Globus pallidus (tissue), 1 donor: ENCODE results near the gene BET1L.
"Not testable (repeated sequence)": the region's sequence is repeated elsewhere in the genome, so short reads cannot be mapped to it uniquely, and the experiment has no call there.

Source experiments
- DNase-seq: peaks from one replicate; pipeline ENCODE4 v3.0.0-alpha.2; 2015; ENCODE audit warnings: low spot score

Gene BET1L

GRCh38 chr11:227824-228379 is 20.7 kb upstream of the BET1L start:
- no peak for DNase-seq

GRCh38 chr11:225734-226453 is 18.7 kb upstream of the BET1L start:
- DNase-seq, result no peak

GRCh38 chr11:224424-224823 is 17.2 kb upstream of the BET1L start:
- no peak for DNase-seq

GRCh38 chr11:223884-224283 is 16.7 kb upstream of the BET1L start:
- no peak for DNase-seq

DNA sequence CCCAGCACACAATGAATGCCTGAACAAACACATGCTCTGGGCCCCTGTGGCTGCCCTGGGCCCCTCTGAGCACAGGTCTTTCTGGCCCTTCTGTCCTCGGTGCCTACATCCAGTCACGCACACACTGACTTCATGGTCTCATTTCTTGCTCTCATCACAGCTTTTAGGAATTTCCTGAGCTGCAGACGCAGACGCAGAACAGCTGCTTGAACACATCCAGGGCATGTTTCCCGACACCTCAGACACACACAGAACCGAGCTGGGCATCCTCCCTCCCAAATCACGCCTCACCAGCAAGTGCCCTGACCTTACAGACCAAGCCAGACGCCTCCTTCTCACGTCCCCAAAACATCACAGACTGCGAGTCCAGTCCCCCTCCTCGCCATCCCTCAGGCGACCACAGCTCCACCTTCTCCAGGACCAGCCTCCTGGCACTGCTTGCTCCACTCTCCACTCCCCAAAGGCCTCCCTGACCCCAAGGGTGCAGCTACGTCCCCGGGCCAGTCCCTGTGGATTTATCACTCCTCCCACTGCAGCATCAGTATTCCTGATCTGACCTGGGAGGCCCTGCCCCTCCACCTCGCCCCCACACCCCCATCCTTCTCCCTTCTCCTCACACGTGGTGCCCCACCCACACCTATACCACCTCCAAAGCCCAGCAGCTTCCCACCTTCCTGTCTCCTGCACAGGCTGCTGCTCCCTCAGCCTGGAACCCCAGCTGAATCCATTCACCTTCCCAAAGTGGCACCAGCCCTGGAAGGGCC is 16.0 kb upstream of the BET1L start:
- DNase-seq, result no peak

- DNase-seq, result no peak
These were observed 15.0 kb upstream of the BET1L start for GRCh38 chr11:221998-222789.

- no peak for DNase-seq
These were observed 14.3 kb upstream of the BET1L start for GRCh38 chr11:221539-221938.

DNA sequence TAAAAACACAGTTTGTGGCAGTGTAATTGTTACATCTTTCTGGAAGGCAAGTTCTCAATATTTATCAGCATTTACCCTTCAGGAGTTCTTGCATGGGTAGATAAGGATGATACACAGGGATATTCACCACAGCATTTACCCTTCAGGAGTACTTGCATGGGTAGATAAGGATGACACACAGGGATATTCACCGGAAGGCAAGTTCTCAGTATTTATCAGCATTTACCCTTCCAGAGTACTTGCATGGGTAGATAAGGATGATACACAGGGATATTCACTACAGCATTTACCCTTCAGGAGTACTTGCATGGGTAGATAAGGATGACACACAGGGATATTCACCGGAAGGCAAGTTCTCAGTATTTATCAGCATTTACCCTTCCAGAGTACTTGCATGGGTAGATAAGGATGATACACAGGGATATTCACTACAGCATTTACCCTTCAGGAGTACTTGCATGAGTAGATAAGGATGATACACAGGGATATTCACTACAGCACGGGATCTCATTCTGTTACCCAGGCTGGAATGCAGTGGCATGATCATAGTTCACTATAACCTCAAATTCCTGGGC is 13.5 kb upstream of the BET1L start:
- DNase-seq, result not testable (repeated sequence)

DNA sequence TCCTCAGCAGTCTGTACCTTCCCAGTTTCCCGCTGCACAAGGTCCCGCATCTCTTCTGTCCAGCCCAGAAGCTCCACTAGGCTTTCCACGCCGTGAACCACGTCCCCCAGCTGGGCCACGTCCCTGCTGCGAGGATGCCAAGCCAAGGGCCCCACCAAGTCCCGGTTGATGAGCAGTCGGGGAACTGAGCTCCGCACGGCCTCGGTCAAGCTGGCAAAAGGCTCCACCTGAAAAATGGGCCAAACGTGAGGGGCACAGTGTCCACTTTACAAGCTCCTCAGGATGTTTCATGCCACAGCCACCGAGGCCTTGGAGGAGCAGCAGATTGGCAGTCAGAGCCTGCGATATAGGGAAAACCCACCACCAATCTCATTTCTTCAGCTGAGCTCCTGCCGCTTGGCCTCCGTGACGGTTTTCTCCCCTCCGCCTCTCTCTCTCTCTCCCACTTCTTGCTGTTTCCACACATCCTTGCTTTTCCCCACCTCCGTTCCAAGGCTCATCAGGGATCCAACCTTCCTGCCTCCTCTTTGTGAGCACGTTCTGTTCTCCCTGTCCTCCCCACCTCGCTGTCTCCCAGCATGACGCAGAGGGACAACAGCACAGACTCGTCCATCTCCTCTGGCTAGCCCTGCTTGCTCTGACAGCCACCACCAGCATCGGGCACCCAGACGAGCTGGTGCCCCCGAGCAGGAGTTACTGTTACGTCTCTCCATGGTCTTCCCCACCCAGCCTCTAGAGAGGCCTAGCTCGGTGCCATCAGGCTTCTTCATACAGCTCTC is 11.8 kb upstream of the BET1L start:
- no peak for DNase-seq

GRCh38 chr11:217704-218103 is 10.5 kb upstream of the BET1L start:
- DNase-seq, result no peak

DNA sequence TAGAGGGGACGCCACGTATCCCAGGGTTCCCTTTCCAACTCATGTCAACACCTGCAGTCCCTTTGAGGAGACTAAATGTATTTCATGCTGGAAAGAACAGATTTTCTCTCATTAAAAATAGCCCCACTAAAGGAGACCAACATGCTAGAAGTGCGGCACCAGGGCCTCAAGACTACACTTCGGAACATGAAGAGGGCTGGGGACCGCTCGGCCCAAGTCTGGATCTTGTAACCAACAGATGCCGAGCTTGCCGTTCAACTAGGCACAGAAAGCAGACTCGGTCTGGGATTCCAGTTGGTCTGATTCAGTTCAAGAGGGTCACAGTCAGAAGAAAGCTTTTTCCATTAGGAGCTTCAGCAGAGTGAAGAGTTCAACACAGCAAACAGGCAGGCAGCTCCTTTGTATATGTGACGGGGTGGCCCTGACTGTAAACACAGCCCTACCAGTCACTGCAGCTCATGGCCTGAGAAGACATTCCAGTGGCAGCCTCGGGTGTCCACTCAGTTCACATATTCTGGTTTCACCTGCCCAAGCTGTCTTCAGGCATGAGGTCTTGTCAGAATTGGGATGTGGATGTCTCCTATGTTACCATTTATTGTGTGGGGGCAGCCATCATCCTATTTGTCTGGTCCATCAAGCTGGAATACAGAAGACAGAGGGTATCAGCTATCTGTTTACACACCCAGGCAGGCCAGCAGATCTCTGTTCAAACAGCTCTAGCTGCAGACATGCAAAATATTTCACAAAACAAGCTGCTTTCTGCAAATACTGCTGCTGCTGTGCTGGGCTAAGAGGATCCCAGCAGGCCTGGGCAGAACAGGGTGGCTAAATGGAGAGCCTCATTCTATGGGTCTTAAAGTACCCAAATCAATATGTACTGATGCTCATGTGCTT is 9.1 kb upstream of the BET1L start:
- no peak for DNase-seq

GRCh38 chr11:215581-216037 is 8.4 kb upstream of the BET1L start:
- no peak for DNase-seq

GRCh38 chr11:214083-214482 is 6.9 kb upstream of the BET1L start:
- DNase-seq, result no peak

- no peak for DNase-seq
These were observed 5.9 kb upstream of the BET1L start for GRCh38 chr11:213111-213510.

GRCh38 chr11:212150-213100 is 5.2 kb upstream of the BET1L start:
- no peak for DNase-seq

- DNase-seq, result no peak
These were observed 4.5 kb upstream of the BET1L start for GRCh38 chr11:211741-212140.

- DNase-seq, result no peak
These were observed 4.1 kb upstream of the BET1L start for GRCh38 chr11:211295-211694.

DNA sequence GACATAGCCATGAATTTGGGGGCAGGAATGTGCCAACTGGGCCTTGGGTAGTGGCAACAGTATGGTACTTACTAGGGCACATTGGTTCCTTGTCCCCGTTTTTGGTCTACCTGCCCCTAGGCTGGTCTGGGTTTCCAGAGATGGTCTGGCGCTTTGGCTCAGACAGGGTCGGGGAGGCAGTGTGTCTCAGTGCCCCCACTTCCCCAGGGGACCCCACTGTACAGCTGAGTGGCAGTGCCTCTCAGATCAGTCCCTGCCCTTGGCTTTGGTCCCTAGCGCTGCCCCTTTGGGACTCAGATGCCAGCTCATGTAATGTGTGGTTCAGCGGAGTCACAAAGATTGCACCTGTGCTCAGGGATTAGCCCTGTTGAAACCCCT is 3.6 kb upstream of the BET1L start:
- DNase-seq, result no peak
